DOHH2 (cell line): Measurements from ENCODE around the gene AFAP1L1.

Source experiments
- H3F3A ChIP-seq: fragments of 200-600 bp; sonication (generic), shearing (Covaris generic); 2 replicates; pipeline ENCODE4 v1.6.0; 2016; ENCODE audit warnings: antibody characterized with exemption, mild to moderate bottlenecking; ENCODE audit not compliant: control insufficient read depth, insufficient read depth
- H3K27ac ChIP-seq: fragments of 200-600 bp; sonication (generic); 2 replicates; pipeline ENCODE4 v1.5.1; 2014; ENCODE audit warnings: low read depth, mild to moderate bottlenecking, low read length, moderate library complexity
- H3K27me3 ChIP-seq: fragments of 200-600 bp; sonication (generic); 2 replicates; pipeline ENCODE4 v1.6.1; 2014; ENCODE audit warnings: mild to moderate bottlenecking, low read length, mixed read lengths; ENCODE audit not compliant: control insufficient read depth
- H3K36me3 ChIP-seq: fragments of 200-600 bp; sonication (generic); 2 replicates; pipeline ENCODE4 v1.6.1; 2014; ENCODE audit warnings: mild to moderate bottlenecking, low read length, moderate library complexity, mixed read lengths; ENCODE audit not compliant: control insufficient read depth
- H3K4me1 ChIP-seq: fragments of 200-600 bp; sonication (generic); 2 replicates; pipeline ENCODE4 v1.6.1; 2014; ENCODE audit warnings: mild to moderate bottlenecking, low read length, mixed read lengths; ENCODE audit not compliant: control insufficient read depth
- H3K4me2 ChIP-seq: fragments of 200-600 bp; sonication (generic); 2 replicates; pipeline ENCODE4 v1.6.0; 2014; ENCODE audit warnings: mild to moderate bottlenecking, low read length, moderate library complexity
- H3K4me3 ChIP-seq: fragments of 200-600 bp; sonication (generic); 2 replicates; pipeline ENCODE4 v1.5.1; 2014; ENCODE audit warnings: mild to moderate bottlenecking, low read length, mixed read lengths
- H3K79me2 ChIP-seq: fragments of 200-600 bp; sonication (generic); 2 replicates; pipeline ENCODE4 v1.6.1; 2014; ENCODE audit warnings: mild to moderate bottlenecking, low read length, mixed read lengths; ENCODE audit not compliant: control insufficient read depth
- H3K9me2 ChIP-seq: fragments of 200-600 bp; sonication (generic); replicated peaks from 2 replicates; pipeline ENCODE4 v1.6.1; 2014; ENCODE audit warnings: mild to moderate bottlenecking, low read length, mixed read lengths; ENCODE audit not compliant: control insufficient read depth
- H3K9me3 ChIP-seq: fragments of 200-600 bp; sonication (generic); 2 replicates; pipeline ENCODE4 v1.6.1; 2014; ENCODE audit warnings: antibody characterized with exemption, low read length, mixed read lengths; ENCODE audit not compliant: control insufficient read depth, insufficient read depth
- H4K20me1 ChIP-seq: fragments of 200-600 bp; sonication (generic); 2 replicates; pipeline ENCODE4 v1.6.0; 2014; ENCODE audit warnings: low read depth, mild to moderate bottlenecking, antibody characterized with exemption, low read length, moderate library complexity; ENCODE audit not compliant: control insufficient read depth, insufficient read depth
- EZH2phosphoT487 ChIP-seq: fragments of 200-600 bp; sonication (generic); IDR thresholded peaks from 2 replicates; pipeline ENCODE4 v1.6.1; 2017; ENCODE audit warnings: borderline replicate concordance, mild to moderate bottlenecking, antibody characterized with exemption, low read length, moderate library complexity, mixed read lengths
- TF ChIP-seq, protein P1 (sequence below): fragments of 200-600 bp; sonication (generic); IDR thresholded peaks from one replicate; pipeline ENCODE4 v1.5.1; 2014; ENCODE audit warnings: antibody characterized with exemption, mild to moderate bottlenecking, low read depth, low read length; ENCODE audit not compliant: poor library complexity, severe bottlenecking

Gene AFAP1L1

GRCh38 chr5:149304195-149305078, 32.8 kb downstream of the AFAP1L1 start:
- H3K4me2 ChIP-seq, result no peak overlapping the region
- H3K4me3 ChIP-seq, result no peak overlapping the region
- no peaks in the 10 kb centered on the region for H3K36me3 ChIP-seq
- H3F3A ChIP-seq, result no peaks in the 10 kb centered on the region
- H3K9me3 ChIP-seq, result no peaks in the 10 kb centered on the region
- H4K20me1 ChIP-seq, result no peaks in the 10 kb centered on the region
- H3K4me1 ChIP-seq, result no peaks in the 10 kb centered on the region
- H3K27ac ChIP-seq, result no peak overlapping the region
- H3K9me2 ChIP-seq, result no peaks in the 10 kb centered on the region
- TF ChIP-seq, protein P1, sequence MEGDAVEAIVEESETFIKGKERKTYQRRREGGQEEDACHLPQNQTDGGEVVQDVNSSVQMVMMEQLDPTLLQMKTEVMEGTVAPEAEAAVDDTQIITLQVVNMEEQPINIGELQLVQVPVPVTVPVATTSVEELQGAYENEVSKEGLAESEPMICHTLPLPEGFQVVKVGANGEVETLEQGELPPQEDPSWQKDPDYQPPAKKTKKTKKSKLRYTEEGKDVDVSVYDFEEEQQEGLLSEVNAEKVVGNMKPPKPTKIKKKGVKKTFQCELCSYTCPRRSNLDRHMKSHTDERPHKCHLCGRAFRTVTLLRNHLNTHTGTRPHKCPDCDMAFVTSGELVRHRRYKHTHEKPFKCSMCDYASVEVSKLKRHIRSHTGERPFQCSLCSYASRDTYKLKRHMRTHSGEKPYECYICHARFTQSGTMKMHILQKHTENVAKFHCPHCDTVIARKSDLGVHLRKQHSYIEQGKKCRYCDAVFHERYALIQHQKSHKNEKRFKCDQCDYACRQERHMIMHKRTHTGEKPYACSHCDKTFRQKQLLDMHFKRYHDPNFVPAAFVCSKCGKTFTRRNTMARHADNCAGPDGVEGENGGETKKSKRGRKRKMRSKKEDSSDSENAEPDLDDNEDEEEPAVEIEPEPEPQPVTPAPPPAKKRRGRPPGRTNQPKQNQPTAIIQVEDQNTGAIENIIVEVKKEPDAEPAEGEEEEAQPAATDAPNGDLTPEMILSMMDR, result no peak
- TF ChIP-seq EZH2phosphoT487, result no peak
- H3K79me2 ChIP-seq, result no peaks in the 10 kb centered on the region
- peaks cover 11% of the 10 kb centered on the region; the same call in 1 of the 2 replicates for H3K27me3 ChIP-seq

GRCh38 chr5:149309354-149309753, 37.7 kb downstream of the AFAP1L1 start:
- no peaks in the 10 kb centered on the region for H3K4me1 ChIP-seq
- TF ChIP-seq, protein P1, result no peak
- TF ChIP-seq EZH2phosphoT487, result no peak

GRCh38 chr5:149310488-149310887, 38.8 kb downstream of the AFAP1L1 start:
- no peaks in the 10 kb centered on the region for H3F3A ChIP-seq
- H3K79me2 ChIP-seq, result no peaks in the 10 kb centered on the region
- H3K9me2 ChIP-seq, result no peaks in the 10 kb centered on the region
- no peak overlapping the region for H3K4me3 ChIP-seq
- H3K4me2 ChIP-seq, result no peak overlapping the region
- no peaks in the 10 kb centered on the region for H4K20me1 ChIP-seq
- TF ChIP-seq EZH2phosphoT487, result no peak
- TF ChIP-seq, protein P1, result no peak
- no peak overlapping the region for H3K27ac ChIP-seq
- H3K9me3 ChIP-seq, result no peaks in the 10 kb centered on the region
- H3K4me1 ChIP-seq, result no peaks in the 10 kb centered on the region
- no peaks in the 10 kb centered on the region for H3K36me3 ChIP-seq
- H3K27me3 ChIP-seq, result peaks cover 3% of the 10 kb centered on the region; the same call in 1 of the 2 replicates

More at GRCh38 chr5:149309354-149309753, 37.7 kb downstream of the AFAP1L1 start:
- no peaks in the 10 kb centered on the region for H3K9me2 ChIP-seq
- no peak overlapping the region for H3K4me3 ChIP-seq
- H3K4me2 ChIP-seq, result no peak overlapping the region
- peaks cover 11% of the 10 kb centered on the region; the same call in 1 of the 2 replicates for H3K27me3 ChIP-seq
- H3K27ac ChIP-seq, result no peak overlapping the region
- no peaks in the 10 kb centered on the region for H3K79me2 ChIP-seq
- no peaks in the 10 kb centered on the region for H3F3A ChIP-seq
- no peaks in the 10 kb centered on the region for H3K36me3 ChIP-seq
- H3K9me3 ChIP-seq, result no peaks in the 10 kb centered on the region
- no peaks in the 10 kb centered on the region for H4K20me1 ChIP-seq
